PC-3 (cell line): ENCODE results near the gene ESPN.
"Not testable (repeated sequence)": the region's sequence is repeated elsewhere in the genome, so short reads cannot be mapped to it uniquely, and the experiment has no call there.

Experiments used
- CTCF ChIP-seq: fragments of 300-600 bp; sonication (generic); conservative IDR thresholded peaks from 2 replicates; pipeline ENCODE4 v1.5.1; 2017; ENCODE audit warnings: antibody characterized with exemption, low read depth, mild to moderate bottlenecking, low read length
- EZH2 ChIP-seq: fragments of 300-600 bp; sonication (generic); IDR thresholded peaks from one replicate; pipeline ENCODE4 v1.6.1; 2017; ENCODE audit warnings: antibody characterized with exemption, mild to moderate bottlenecking, low read length; ENCODE audit not compliant: unreplicated experiment

- not testable (repeated sequence) for TF ChIP-seq CTCF, EZH2
These were observed 3.9 kb downstream of the ESPN start for GRCh38 chr1:6428453-6428852.
